IPS DF 4.7 (cell line): ENCODE data around the gene VDAC1.
"Not testable (repeated sequence)": the region's sequence is repeated elsewhere in the genome, so short reads cannot be mapped to it uniquely, and the experiment has no call there.

Experiments
- DNase-seq: peaks from one replicate; pipeline ENCODE4 v3.0.0-alpha.2; 2013; ENCODE audit warnings: low spot score; ENCODE audit errors: extremely low read depth

VDAC1 gene

GRCh38 chr5:133942614-133943474 is 61.9 kb downstream of the VDAC1 start:
- DNase-seq = no peak

GRCh38 chr5:133941456-133942196 is 63.1 kb downstream of the VDAC1 start:
- DNase-seq = no peak

- DNase-seq = no peak
Observed at GRCh38 chr5:133939668-133940067, 65.1 kb downstream of the VDAC1 start.

GRCh38 chr5:133938929-133939328 is 65.8 kb downstream of the VDAC1 start:
- DNase-seq = no peak

- DNase-seq = no peak
Observed at GRCh38 chr5:133938039-133938821, 66.5 kb downstream of the VDAC1 start.

- not testable (repeated sequence) for DNase-seq
Observed at GRCh38 chr5:133937628-133938027, 67.1 kb downstream of the VDAC1 start.

GRCh38 chr5:133936651-133937015 is 68.1 kb downstream of the VDAC1 start:
- no peak for DNase-seq

- DNase-seq = not testable (repeated sequence)
Observed at GRCh38 chr5:133935991-133936650, 68.7 kb downstream of the VDAC1 start.

GRCh38 chr5:133935667-133935940 is 69.2 kb downstream of the VDAC1 start:
- DNase-seq = no peak

- no peak for DNase-seq
Observed at GRCh38 chr5:133934822-133935666, 69.7 kb downstream of the VDAC1 start.

- no peak for DNase-seq
Observed at GRCh38 chr5:133934311-133934710, 70.5 kb downstream of the VDAC1 start.

GRCh38 chr5:133933670-133934295 is 71.0 kb downstream of the VDAC1 start:
- DNase-seq = no peak

GRCh38 chr5:133933169-133933509 is 71.6 kb downstream of the VDAC1 start:
- DNase-seq = no peak

GRCh38 chr5:133932441-133933168 is 72.2 kb downstream of the VDAC1 start:
- no peak for DNase-seq

- no peak for DNase-seq
Observed at GRCh38 chr5:133931546-133931945, 73.2 kb downstream of the VDAC1 start.

- no peak for DNase-seq
Observed at GRCh38 chr5:133930813-133931090, 74.0 kb downstream of the VDAC1 start.

GRCh38 chr5:133930061-133930812 is 74.5 kb downstream of the VDAC1 start:
- no peak for DNase-seq

GRCh38 chr5:133928587-133929393 is 76.0 kb downstream of the VDAC1 start:
- no peak for DNase-seq
